ENCODE data around the gene RNF31. TPM values are rescaled to one million over a fixed set of nuclear protein-coding genes. Genes with fewer than 3 reads are reported as not detected.

Gene RNF31
- total and polyA plus RNA-seq, 2 of the 13 experiments (the other 11 are each of a cell fraction or from before 2014, with no cell fraction given), result 48.2 to 86.8 TPM

DNA sequence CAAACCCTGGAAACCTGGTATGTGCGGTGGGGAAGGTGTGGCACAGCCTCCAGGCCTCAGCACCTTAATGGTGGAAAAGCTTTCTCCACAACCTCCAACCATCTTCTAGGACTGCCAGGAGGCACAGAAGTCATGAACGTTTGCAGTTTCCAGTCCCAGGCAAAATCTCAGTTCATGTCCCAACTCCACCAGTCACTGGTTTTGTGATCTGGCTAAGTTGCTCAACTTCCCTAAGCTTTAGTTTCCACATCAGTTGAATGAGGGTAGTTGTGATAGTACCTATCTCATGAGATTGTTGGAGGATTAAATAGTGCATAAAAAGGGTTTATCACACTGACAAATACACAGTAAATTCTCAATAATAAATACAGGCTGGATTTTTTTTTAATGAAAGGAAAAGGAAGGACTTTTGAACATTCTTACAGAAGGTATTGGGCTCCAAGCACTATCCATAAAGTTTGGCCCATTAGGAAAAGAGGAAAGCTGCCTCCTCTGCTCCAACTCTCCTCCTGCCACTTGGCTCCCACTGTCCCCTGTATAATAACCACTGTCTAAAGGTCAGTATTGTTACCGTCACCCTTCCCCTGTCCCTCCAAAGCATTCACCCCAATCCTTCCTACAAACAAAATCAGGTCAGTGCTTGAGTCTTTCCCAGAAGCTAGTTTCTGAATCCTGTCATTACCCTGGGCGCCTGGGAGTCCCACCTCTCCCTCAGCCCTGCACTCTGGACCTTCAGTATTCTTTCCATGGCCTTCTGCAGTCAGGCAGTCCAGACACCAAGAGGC, 46.9 kb upstream of the RNF31 start (continued):
- TF ChIP-seq, protein P1, sequence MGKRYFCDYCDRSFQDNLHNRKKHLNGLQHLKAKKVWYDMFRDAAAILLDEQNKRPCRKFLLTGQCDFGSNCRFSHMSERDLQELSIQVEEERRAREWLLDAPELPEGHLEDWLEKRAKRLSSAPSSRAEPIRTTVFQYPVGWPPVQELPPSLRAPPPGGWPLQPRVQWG (CRISPR knock-in tag; IDR thresholded peaks at IDR 0.05; ENCODE audit: borderline replicate concordance, low read depth), result no peak
- TF ChIP-seq ZNF510 (CRISPR knock-in tag; IDR thresholded peaks at IDR 0.05; ENCODE audit: low read depth) (0 out of 2 replicates have a peak, but pooled peaks have one; percentile 68), HNF4A (CRISPR knock-in tag; IDR thresholded peaks at IDR 0.05) (peak; percentile 47), CEBPB (IDR thresholded peaks at IDR 0.05; ENCODE audit: borderline replicate concordance, low read depth, low read length) (0 out of 2 replicates have a peak, but pooled peaks have one; percentile 24), ZNF230 (CRISPR knock-in tag; IDR thresholded peaks at IDR 0.05) (0 out of 2 replicates have a peak, but pooled peaks have one; percentile 70), AHR (CRISPR knock-in tag; IDR thresholded peaks at IDR 0.05) (no peak), ZNF678 (CRISPR knock-in tag; IDR thresholded peaks at IDR 0.05) (0 out of 2 replicates have a peak, but pooled peaks have one; percentile 26)

DNA sequence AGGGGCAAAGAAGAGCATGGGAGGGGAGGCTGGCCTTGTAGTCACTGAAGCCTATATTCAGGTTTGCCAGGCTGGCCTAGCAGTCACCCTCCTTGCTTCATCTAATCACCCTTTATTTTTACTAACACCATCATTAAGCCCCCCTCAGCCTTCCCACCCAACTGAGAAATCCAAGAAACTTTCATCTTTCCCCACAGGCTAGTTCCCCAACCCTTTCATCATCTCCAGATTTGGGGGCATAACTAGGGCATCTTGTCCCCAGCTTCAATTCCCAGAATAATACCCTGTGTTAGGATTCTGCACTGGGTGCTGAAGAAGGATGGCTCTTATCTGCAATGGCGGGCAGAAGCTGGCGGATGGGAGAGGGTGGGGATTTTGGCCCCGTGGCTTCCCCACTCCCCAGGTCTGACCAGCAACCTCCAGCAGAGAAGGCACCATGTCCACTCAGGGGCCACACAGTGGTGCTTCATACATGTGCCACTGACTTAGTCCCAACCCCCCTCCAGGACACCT, 46.3 kb upstream of the RNF31 start:
- intact Hi-C loops (cut with micrococcal nuclease; ENCODE audit: unreplicated experiment), result no loop called here
- H3K4me1 ChIP-seq (ENCODE audit: insufficient read depth, low read length), result peaks cover 48% of the 10 kb centered on the region
- no peak for FAIRE-seq
- ChIA-PET CTCF (ENCODE audit: low intra/inter-chr PET ratio, low total read pairs) (no interaction called here), POLR2A (interaction anchor here (1.1 to 14.4 kb wide), 7 partner anchors 5 to 60 kb away, joined by 3 to 594 read pairs (median 133); partner anchors contain the start of genes DCAF11, EMC9, IRF9 and NRL)
- in situ Hi-C loops (cut with HindIII; ENCODE audit: extremely low pct_ligation_motif_present, low pct_unique_long_range_greater_than_20kb), result loop anchor here (25.0 kb wide), 1 partner anchor 1514 kb away; the partner anchor contains the start of genes ABHD4 and DAD1
- peaks cover 47 to 65% of the 10 kb centered on the region in 2 experiments for H3K36me3 ChIP-seq (replicated peaks in 1 of 2; ENCODE audit: control insufficient read depth in 1 of 2, insufficient read depth in 2 of 2, low read length in 2 of 2)
- DNase-seq (ENCODE audit: low spot score), result no peak
- H3K27me3 ChIP-seq (ENCODE audit: control insufficient read depth in 1 of 2, insufficient read depth in 2 of 2, low read length in 2 of 2), result no peaks in the 10 kb centered on the region
- ATAC-seq, result no peak
- H4K20me1 ChIP-seq (ENCODE audit: insufficient read depth, low read length), result no peaks in the 10 kb centered on the region
- H3K4me3 ChIP-seq (replicated peaks in 1 of 3; ENCODE audit: insufficient read depth in 1 of 3, low read depth in 2 of 3, low read length in 3 of 3), result no peak overlapping the region
- H3K27ac ChIP-seq (ENCODE audit: extremely low read length, insufficient read depth, low read length), result peak overlapping the region; percentile 10
- no peak overlapping the region for H3K9ac ChIP-seq (ENCODE audit: insufficient read depth, low read depth, low read length)
- no peak overlapping the region for H2AFZ ChIP-seq (ENCODE audit: low read length)
- H3K79me2 ChIP-seq (ENCODE audit: insufficient read depth, low read length), result peaks cover 11% of the 10 kb centered on the region
- no peaks in the 10 kb centered on the region; the same call in 1 of the 2 replicates for H3K9me3 ChIP-seq (ENCODE audit: low read length)
- H3K4me2 ChIP-seq (ENCODE audit: low read depth, low read length), result no peak overlapping the region
- BruUV-seq (replicated peaks), result no TSS peak
- WGBS (ENCODE audit: low lambda C conversion rate), result 98% methylated on average over 3 of the region's 3 CpGs
- TF ChIP-seq PAF1 (CRISPR knock-in tag; IDR thresholded peaks at IDR 0.05), result peak; percentile 14; the same call in 1 of the 2 replicates
- TF ChIP-seq, protein P2, sequence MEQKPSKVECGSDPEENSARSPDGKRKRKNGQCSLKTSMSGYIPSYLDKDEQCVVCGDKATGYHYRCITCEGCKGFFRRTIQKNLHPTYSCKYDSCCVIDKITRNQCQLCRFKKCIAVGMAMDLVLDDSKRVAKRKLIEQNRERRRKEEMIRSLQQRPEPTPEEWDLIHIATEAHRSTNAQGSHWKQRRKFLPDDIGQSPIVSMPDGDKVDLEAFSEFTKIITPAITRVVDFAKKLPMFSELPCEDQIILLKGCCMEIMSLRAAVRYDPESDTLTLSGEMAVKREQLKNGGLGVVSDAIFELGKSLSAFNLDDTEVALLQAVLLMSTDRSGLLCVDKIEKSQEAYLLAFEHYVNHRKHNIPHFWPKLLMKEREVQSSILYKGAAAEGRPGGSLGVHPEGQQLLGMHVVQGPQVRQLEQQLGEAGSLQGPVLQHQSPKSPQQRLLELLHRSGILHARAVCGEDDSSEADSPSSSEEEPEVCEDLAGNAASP (CRISPR knock-in tag; IDR thresholded peaks at IDR 0.05; ENCODE audit: borderline replicate concordance), result no peak
- TF ChIP-seq REL (CRISPR knock-in tag; conservative IDR thresholded peaks at IDR 0.05), result no peak
- no peak for TF ChIP-seq TP53 (CRISPR knock-in tag; conservative IDR thresholded peaks at IDR 0.05)
- TF ChIP-seq HMGA1 (CRISPR knock-in tag; conservative IDR thresholded peaks at IDR 0.05), result no peak
- 0 out of 2 replicates have a peak, but pooled peaks have one; percentile 60 for TF ChIP-seq SAFB2 (CRISPR knock-in tag; IDR thresholded peaks at IDR 0.05; ENCODE audit: borderline replicate concordance, low read depth)
- TF ChIP-seq PTBP1 (IDR thresholded peaks at IDR 0.05; ENCODE audit: low read depth, low read length, poor library complexity, severe bottlenecking), result no peak
- TF ChIP-seq ZFP36L2 (CRISPR knock-in tag; IDR thresholded peaks at IDR 0.05), result no peak
- TF ChIP-seq TBX2 (CRISPR knock-in tag; IDR thresholded peaks at IDR 0.05; ENCODE audit: borderline replicate concordance), result 0 out of 2 replicates have a peak, but pooled peaks have one; percentile 26
- TF ChIP-seq, protein P3, sequence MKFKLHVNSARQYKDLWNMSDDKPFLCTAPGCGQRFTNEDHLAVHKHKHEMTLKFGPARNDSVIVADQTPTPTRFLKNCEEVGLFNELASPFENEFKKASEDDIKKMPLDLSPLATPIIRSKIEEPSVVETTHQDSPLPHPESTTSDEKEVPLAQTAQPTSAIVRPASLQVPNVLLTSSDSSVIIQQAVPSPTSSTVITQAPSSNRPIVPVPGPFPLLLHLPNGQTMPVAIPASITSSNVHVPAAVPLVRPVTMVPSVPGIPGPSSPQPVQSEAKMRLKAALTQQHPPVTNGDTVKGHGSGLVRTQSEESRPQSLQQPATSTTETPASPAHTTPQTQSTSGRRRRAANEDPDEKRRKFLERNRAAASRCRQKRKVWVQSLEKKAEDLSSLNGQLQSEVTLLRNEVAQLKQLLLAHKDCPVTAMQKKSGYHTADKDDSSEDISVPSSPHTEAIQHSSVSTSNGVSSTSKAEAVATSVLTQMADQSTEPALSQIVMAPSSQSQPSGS (CRISPR knock-in tag; IDR thresholded peaks at IDR 0.05), result peak; percentile 11; the same call in 1 of the 2 replicates
- no peak for TF ChIP-seq CCAR2 (optimal IDR thresholded peaks at IDR 0.05; ENCODE audit: low read depth, low read length)
- TF ChIP-seq JUN (CRISPR knock-in tag; IDR thresholded peaks at IDR 0.05), result no peak
- TF ChIP-seq ZNF709 (CRISPR knock-in tag; IDR thresholded peaks at IDR 0.05), result no peak

All from HepG2 (cell line).